Uterus (tissue), 4 donors: ENCODE measurements around the gene LIN52. TPM values are rescaled to one million over a fixed set of nuclear protein-coding genes. Genes with fewer than 3 reads are reported as not detected.

ENCODE experiments used
- DNase-seq, 2 donors: peaks; one replicate each; pipeline ENCODE4 v3.0.0-alpha.2; 2019 to 2020
- H3K27ac ChIP-seq, 2 donors: fragments of 200-600 bp; sonication (generic); 1 replicate in 1 of 2; 2 replicates in 1 of 2; pipeline ENCODE4 v1.5.1; 2016 to 2018
- H3K27me3 ChIP-seq, 2 donors: fragments of 200-600 bp; sonication (generic); one replicate each; pipeline ENCODE4 v1.5.1; 2018 to 2019; ENCODE audit warnings: control low read depth in 1 of 2
- H3K36me3 ChIP-seq, 2 donors: fragments of 200-600 bp; sonication (generic); one replicate each; pipeline ENCODE4 v1.5.1; 2019; ENCODE audit warnings: control low read depth in 1 of 2
- H3K4me1 ChIP-seq, 2 donors: fragments of 200-600 bp; sonication (generic); one replicate each; pipeline ENCODE4 v1.5.1; 2018 to 2019; ENCODE audit warnings: control low read depth in 1 of 2
- H3K4me3 ChIP-seq, 2 donors: fragments of 200-600 bp; sonication (generic); 1 replicate in 1 of 2; 2 replicates in 1 of 2; pipeline ENCODE4 v1.5.1; 2018 to 2019; ENCODE audit warnings: mild to moderate bottlenecking in 1 of 2
- H3K9me3 ChIP-seq, 2 donors: fragments of 200-600 bp; sonication (generic); one replicate each; pipeline ENCODE4 v1.5.1; 2019; ENCODE audit warnings: control low read depth in 1 of 2
- POLR2A ChIP-seq, 2 donors: fragments of 450-650 bp; IDR thresholded peaks; one replicate each; pipeline ENCODE4 v1.6.1; 2016; ENCODE audit warnings: antibody characterized with exemption in 2 of 2, mild to moderate bottlenecking in 1 of 2, moderate library complexity in 1 of 2
- intact Hi-C: fragments of 100-400 bp; cut with DNase I; formaldehyde crosslinking; loops from one replicate; pipeline ENCODE4 v1.15.1; 2023; ENCODE audit warnings: low total_unique reads
- total RNA-seq, 4 donors: library from RNA; depleted of rRNA in 3 of 4; stranded (reverse); fragments of >200 nt in 3 of 4; gene quantifications; one replicate each; pipeline versions ENCODE4 v1.1.0 to v1.2.4, GENCODE V29; 2014 to 2023
- TF ChIP-seq, protein P1 (sequence below), 4 experiments: fragments of 200-600 bp in 2 of 4; fragments of 450-650 bp in 2 of 4; sonication (generic) in 2 of 4; IDR thresholded peaks; one replicate each; pipeline ENCODE4 v1.5.1; 2016 to 2019; ENCODE audit warnings: antibody characterized with exemption in 4 of 4, mild to moderate bottlenecking in 2 of 4, moderate library complexity in 1 of 4
- donor health status: DM: yes; HTN: yes; CAD: no.

LIN52 gene
- total RNA-seq, 4 donors from 2014 or later: 4.4 to 12.7 (median 11.7) TPM

DNA sequence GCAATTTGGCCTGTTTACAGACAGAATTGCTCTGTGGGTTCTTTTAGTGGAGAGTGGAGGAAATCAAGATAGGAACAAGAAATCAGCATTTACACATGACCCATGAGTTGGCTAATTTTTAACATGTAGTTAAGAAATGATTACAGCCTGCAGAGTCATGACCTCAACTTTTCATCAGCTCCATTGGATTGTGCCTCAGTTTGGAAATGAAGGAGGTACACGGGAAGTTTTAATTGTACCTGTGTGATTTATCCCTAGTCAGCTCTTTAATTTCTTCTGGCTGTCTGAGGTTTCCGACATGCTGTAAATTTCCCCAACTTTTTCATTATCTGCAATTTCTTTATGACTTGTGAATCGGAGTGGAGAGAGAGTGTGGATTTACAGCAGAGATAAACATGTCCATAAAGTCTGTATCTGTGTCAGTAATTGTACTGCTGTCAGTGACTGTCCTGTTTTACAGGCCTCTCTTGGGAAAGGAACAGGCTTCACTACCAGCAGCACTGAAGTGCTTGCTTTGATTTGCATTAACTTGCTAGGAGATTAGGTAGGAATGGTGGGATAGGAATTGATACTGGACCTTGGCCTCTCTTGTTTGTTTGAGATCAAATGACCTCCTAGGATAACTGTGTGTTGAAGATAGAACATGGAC lies 49.2 kb downstream of the LIN52 start:
- Histone ChIP-seq H3K4me1 (no peaks in the 10 kb centered on the region), H3K4me3 (no peak overlapping the region), H3K27ac (no peak overlapping the region), H3K36me3 (no peaks in the 10 kb centered on the region), H3K27me3 (no peaks in the 10 kb centered on the region), H3K9me3 (no peaks in the 10 kb centered on the region)
- intact Hi-C loops: no loop called here
- no peak for TF ChIP-seq POLR2A (IDR thresholded peaks at IDR 0.05)
- TF ChIP-seq, protein P1, sequence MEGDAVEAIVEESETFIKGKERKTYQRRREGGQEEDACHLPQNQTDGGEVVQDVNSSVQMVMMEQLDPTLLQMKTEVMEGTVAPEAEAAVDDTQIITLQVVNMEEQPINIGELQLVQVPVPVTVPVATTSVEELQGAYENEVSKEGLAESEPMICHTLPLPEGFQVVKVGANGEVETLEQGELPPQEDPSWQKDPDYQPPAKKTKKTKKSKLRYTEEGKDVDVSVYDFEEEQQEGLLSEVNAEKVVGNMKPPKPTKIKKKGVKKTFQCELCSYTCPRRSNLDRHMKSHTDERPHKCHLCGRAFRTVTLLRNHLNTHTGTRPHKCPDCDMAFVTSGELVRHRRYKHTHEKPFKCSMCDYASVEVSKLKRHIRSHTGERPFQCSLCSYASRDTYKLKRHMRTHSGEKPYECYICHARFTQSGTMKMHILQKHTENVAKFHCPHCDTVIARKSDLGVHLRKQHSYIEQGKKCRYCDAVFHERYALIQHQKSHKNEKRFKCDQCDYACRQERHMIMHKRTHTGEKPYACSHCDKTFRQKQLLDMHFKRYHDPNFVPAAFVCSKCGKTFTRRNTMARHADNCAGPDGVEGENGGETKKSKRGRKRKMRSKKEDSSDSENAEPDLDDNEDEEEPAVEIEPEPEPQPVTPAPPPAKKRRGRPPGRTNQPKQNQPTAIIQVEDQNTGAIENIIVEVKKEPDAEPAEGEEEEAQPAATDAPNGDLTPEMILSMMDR (IDR thresholded peaks at IDR 0.05): no peak
- no peak for DNase-seq

DNA sequence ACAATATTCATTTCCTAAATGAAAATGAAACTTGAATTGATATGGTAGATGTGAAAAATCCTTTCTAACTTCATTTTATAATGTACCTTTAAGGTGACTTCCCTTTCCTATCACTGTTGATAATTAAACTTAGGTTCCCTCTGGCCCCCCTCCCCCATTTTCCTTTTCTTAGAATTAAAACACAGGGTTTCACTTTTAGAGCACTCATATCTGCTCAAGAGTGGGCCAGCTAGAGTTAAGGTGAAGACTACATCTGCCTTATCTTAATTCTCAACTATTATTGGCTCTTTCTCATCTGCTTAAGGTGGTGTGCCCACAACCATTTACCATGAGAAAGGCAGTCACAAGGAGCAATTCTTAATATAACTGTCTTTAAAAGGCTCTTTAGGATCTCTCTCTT lies 49.7 kb downstream of the LIN52 start:
- H3K27me3 ChIP-seq: no peaks in the 10 kb centered on the region
- no peak overlapping the region for H3K27ac ChIP-seq
- H3K36me3 ChIP-seq: no peaks in the 10 kb centered on the region
- TF ChIP-seq, protein P1 (IDR thresholded peaks at IDR 0.05): no peak
- TF ChIP-seq POLR2A (IDR thresholded peaks at IDR 0.05): no peak
- DNase-seq: no peak
- intact Hi-C loops: no loop called here
- no peaks in the 10 kb centered on the region for H3K4me1 ChIP-seq
- no peak overlapping the region for H3K4me3 ChIP-seq
- H3K9me3 ChIP-seq: no peaks in the 10 kb centered on the region

DNA sequence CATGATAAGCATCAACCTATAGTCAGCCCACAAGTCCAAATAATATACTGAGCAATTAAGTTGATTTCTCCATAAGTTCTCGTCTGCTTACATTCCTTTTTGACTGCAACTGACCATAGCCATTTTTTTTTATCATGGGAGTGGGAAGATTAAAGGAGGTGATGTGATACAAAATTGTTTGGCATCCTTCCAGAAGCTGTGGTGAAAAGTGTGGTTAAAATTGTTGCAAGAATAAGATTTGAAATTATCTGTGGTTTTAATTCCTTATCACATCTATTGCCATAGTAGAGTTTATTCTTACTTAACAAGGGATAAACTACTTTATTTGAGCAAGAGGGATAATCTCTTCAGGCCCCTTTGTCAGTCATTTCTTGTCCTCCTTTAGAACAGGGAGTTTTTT lies 50.7 kb downstream of the LIN52 start:
- Histone ChIP-seq H3K36me3 (no peaks in the 10 kb centered on the region), H3K27ac (no peak overlapping the region), H3K27me3 (no peaks in the 10 kb centered on the region), H3K4me1 (no peaks in the 10 kb centered on the region), H3K4me3 (no peak overlapping the region), H3K9me3 (no peaks in the 10 kb centered on the region)
- intact Hi-C loops: no loop called here
- TF ChIP-seq, protein P1 (IDR thresholded peaks at IDR 0.05): no peak
- TF ChIP-seq POLR2A (IDR thresholded peaks at IDR 0.05): no peak
- no peak for DNase-seq

DNA sequence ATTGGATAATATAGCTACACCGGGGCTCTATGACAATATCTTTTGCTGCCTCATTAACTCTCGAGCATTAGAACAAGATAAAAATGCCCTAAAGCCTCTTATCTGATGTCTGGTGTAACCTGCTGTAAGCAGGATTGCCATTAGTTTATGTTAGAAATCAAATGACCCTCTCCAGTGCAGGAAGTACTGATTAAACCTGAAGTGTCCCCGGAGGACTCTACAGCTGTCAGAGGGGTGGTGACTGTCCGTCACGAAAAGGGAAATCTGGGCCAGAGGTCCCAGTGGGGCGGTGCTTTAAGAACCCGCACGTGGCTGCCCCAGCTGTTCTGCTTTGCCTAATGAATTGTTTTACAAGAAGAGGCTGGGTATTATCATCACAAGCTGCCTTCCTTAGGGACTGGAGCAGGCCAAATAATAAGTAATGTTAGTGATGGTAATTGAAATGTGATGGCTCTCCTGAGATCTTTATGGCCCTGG lies 55.7 kb downstream of the LIN52 start:
- intact Hi-C loops: no loop called here
- Histone ChIP-seq H3K9me3 (no peaks in the 10 kb centered on the region), H3K36me3 (no peaks in the 10 kb centered on the region), H3K4me1 (no peaks in the 10 kb centered on the region), H3K27me3 (no peaks in the 10 kb centered on the region), H3K27ac (no peak overlapping the region), H3K4me3 (no peak overlapping the region)
- no peak for DNase-seq
- TF ChIP-seq, protein P1 (IDR thresholded peaks at IDR 0.05): no peak
- no peak for TF ChIP-seq POLR2A (IDR thresholded peaks at IDR 0.05)

DNA sequence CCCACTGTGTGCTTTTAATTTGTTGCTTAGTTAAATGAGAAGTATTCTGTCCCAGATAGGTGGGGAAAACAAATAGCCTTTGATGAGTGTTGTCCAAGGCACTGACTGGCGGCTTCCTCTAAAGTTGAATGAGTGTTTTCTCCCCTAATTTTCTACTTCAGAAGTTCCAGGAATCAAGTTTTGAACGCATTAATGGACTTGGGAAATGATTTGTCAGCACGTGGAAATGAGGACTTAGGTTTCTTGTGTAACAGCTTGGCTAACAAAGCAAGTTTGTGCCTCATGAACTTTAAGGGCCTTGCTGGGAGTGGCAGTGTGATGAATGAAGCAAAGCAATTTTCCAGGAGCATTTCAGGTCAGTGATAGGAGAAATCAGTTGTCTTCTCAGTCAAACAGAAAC lies 56.9 kb downstream of the LIN52 start:
- Histone ChIP-seq H3K27ac (no peak overlapping the region), H3K4me3 (no peak overlapping the region), H3K9me3 (no peaks in the 10 kb centered on the region), H3K27me3 (no peaks in the 10 kb centered on the region), H3K36me3 (no peaks in the 10 kb centered on the region), H3K4me1 (no peaks in the 10 kb centered on the region)
- DNase-seq: no peak
- TF ChIP-seq, protein P1 (IDR thresholded peaks at IDR 0.05): no peak
- no peak for TF ChIP-seq POLR2A (IDR thresholded peaks at IDR 0.05)
- intact Hi-C loops: no loop called here
